HEK293 (cell line): Measurements from ENCODE around the gene SECISBP2L.
A peak's percentile ranks its signal among the peaks of the same experiment; 100 is the strongest.

Experiments used
- CTCF ChIA-PET: fragments of 350-600 bp; formaldehyde crosslinking; extraction: SDS; loops from one replicate; lab custom pipeline; 2021; ENCODE audit warnings: antibody characterized with exemption; lab: Yijun Ruan, JAX
- POLR2A ChIA-PET: fragments of 300-600 bp; formaldehyde crosslinking; extraction: SDS; loops from one replicate; lab custom pipeline; 2020; ENCODE audit warnings: antibody characterized with exemption, inconsistent platforms; lab: Yijun Ruan, JAX
- H3K27ac ChIP-seq: fragments of 200-500 bp; sonication (Bioruptor generic); 2 replicates; pipeline ENCODE4 v1.5.1; 2014; ENCODE audit warnings: low read depth, low read length, control low read depth, inconsistent platforms; ENCODE audit errors: extremely low read depth
- H3K36me3 ChIP-seq, 2 experiments: fragments of 200-500 bp in 1 of 2; sonication (Bioruptor generic) in 1 of 2; 1 replicate in 1 of 2; 2 replicates in 1 of 2; pipeline ENCODE4 v1.5.1; 2014 to 2017; ENCODE audit warnings: inconsistent platforms in 2 of 2, low read length in 2 of 2; ENCODE audit not compliant: control insufficient read depth in 2 of 2, insufficient read depth in 1 of 2
- H3K4me1 ChIP-seq: fragments of 200-500 bp; sonication (Bioruptor generic); 2 replicates; pipeline ENCODE4 v1.5.1; 2014; ENCODE audit warnings: mild to moderate bottlenecking, low read length, inconsistent platforms; ENCODE audit not compliant: control insufficient read depth, insufficient read depth
- H3K4me3 ChIP-seq: 2 replicates; pipeline ENCODE4 v1.5.1; 2011; ENCODE audit warnings: low read depth, mild to moderate bottlenecking, control low read depth, low read length, moderate library complexity
- H3K9me3 ChIP-seq: fragments of 200-500 bp; sonication (Bioruptor generic); 2 replicates; pipeline ENCODE4 v1.5.1; 2014; ENCODE audit warnings: low read depth, low read length, inconsistent platforms; ENCODE audit not compliant: control insufficient read depth, insufficient read depth
- PRDM1 ChIP-seq: fragments of 450-650 bp; formaldehyde crosslinking; IDR thresholded peaks from 2 replicates; pipeline ENCODE4; 2016; ENCODE audit warnings: missing biosample characterization, missing genetic modification characterization
- ZNF394 ChIP-seq: fragments of 450-650 bp; formaldehyde crosslinking; IDR thresholded peaks from 2 replicates; pipeline ENCODE4 v1.5.1; 2016; ENCODE audit warnings: missing biosample characterization, missing genetic modification characterization, mild to moderate bottlenecking, moderate library complexity, borderline replicate concordance
- ZNF571 ChIP-seq: fragments of 450-650 bp; formaldehyde crosslinking; IDR thresholded peaks from 2 replicates; pipeline ENCODE4 v1.5.0; 2017; ENCODE audit warnings: missing biosample characterization, missing genetic modification characterization
- ZNF626 ChIP-seq: fragments of 450-650 bp; sonication (Bioruptor Pico); formaldehyde crosslinking; IDR thresholded peaks from 2 replicates; pipeline ENCODE4 v1.5.1; 2018; ENCODE audit warnings: missing biosample characterization, missing genetic modification characterization, inconsistent platforms
- ZNF792 ChIP-seq: fragments of 450-650 bp; formaldehyde crosslinking; IDR thresholded peaks from 2 replicates; pipeline ENCODE4 v1.5.1; 2016; ENCODE audit warnings: missing biosample characterization, missing genetic modification characterization
- ZNF843 ChIP-seq: fragments of 450-650 bp; formaldehyde crosslinking; IDR thresholded peaks from 2 replicates; pipeline ENCODE4 v1.5.1; 2016; ENCODE audit warnings: missing biosample characterization, missing genetic modification characterization
- TF ChIP-seq, protein P1 (sequence below): fragments of 450-650 bp; formaldehyde crosslinking; conservative IDR thresholded peaks from 2 replicates; pipeline ENCODE4 v1.5.1; 2016; ENCODE audit warnings: low read depth, missing biosample characterization, missing genetic modification characterization
- TF ChIP-seq, protein P2 (sequence below): fragments of 450-650 bp; formaldehyde crosslinking; IDR thresholded peaks from 2 replicates; pipeline ENCODE4 v1.5.1; 2017; ENCODE audit warnings: missing biosample characterization, missing genetic modification characterization
- TF ChIP-seq, protein P3 (sequence below): sonication (generic); formaldehyde crosslinking; IDR thresholded peaks from 2 replicates; pipeline ENCODE4 v1.8.1; 2022; ENCODE audit warnings: mild to moderate bottlenecking, moderate library complexity, missing genetic modification reagents

Gene SECISBP2L

DNA sequence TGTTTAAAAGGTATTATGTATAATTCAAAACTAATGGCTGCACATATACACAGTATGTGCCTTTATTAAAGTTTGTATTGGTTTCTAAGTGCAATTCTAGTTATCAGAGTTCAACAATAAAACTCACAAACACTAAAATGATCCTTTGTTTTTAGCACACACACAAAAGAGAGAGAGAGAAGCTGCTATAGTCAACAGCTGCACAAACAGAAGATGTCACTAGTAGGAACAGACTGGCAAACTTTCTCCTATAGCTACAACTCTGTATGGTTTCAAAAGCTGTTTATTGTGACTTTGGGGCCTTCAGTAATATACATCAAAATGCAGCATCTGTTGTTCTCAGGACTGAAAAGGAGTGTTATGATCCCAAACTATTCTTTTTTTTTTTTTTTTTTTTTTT lies 6.1 kb downstream of the SECISBP2L start:
- H3K36me3 ChIP-seq: peaks cover 0 to 13% of the 10 kb centered on the region in 2 experiments; a peak in 2 of 3 replicates
- POLR2A ChIA-PET: no interaction called here
- H3K4me1 ChIP-seq: peaks cover 13% of the 10 kb centered on the region; the same call in 1 of the 2 replicates
- TF ChIP-seq ZNF626 (tag by site-specific recombination) (no peak), PRDM1 (tag by site-specific recombination) (0 out of 2 replicates have a peak, but pooled peaks have one; percentile 14)
- H3K4me3 ChIP-seq: no peak overlapping the region
- H3K9me3 ChIP-seq: no peaks in the 10 kb centered on the region
- CTCF ChIA-PET: interaction anchor here (0.6 kb wide), 1 partner anchor 105 kb away, joined by 3 read pairs; no protein-coding TSS in a partner anchor
- H3K27ac ChIP-seq: no peak overlapping the region

DNA sequence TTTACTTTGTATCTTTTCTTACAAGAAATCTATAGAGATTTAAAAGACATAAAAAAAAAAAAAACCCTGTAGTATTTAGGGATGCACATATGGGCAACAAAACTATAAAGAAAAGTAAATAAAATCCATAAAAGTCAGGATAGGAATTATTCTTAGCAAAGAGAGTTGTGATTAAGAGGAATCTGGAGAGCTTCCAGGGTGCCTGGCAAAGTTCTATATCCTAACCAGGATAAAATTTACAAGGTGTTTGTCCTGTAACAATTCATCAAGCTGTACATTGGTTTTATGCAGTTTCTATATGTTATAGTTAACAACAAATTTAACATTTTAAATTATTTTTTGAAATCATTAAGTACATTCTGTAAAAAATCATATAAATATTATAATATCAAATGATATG lies 7.9 kb downstream of the SECISBP2L start:
- no peaks in the 10 kb centered on the region for H3K9me3 ChIP-seq
- POLR2A ChIA-PET: no interaction called here
- TF ChIP-seq, protein P1, sequence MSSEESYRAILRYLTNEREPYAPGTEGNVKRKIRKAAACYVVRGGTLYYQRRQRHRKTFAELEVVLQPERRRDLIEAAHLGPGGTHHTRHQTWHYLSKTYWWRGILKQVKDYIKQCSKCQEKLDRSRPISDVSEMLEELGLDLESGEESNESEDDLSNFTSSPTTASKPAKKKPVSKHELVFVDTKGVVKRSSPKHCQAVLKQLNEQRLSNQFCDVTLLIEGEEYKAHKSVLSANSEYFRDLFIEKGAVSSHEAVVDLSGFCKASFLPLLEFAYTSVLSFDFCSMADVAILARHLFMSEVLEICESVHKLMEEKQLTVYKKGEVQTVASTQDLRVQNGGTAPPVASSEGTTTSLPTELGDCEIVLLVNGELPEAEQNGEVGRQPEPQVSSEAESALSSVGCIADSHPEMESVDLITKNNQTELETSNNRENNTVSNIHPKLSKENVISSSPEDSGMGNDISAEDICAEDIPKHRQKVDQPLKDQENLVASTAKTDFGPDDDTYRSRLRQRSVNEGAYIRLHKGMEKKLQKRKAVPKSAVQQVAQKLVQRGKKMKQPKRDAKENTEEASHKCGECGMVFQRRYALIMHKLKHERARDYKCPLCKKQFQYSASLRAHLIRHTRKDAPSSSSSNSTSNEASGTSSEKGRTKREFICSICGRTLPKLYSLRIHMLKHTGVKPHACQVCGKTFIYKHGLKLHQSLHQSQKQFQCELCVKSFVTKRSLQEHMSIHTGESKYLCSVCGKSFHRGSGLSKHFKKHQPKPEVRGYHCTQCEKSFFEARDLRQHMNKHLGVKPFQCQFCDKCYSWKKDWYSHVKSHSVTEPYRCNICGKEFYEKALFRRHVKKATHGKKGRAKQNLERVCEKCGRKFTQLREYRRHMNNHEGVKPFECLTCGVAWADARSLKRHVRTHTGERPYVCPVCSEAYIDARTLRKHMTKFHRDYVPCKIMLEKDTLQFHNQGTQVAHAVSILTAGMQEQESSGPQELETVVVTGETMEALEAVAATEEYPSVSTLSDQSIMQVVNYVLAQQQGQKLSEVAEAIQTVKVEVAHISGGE (tag by site-specific recombination): no peak
- TF ChIP-seq, protein P2, sequence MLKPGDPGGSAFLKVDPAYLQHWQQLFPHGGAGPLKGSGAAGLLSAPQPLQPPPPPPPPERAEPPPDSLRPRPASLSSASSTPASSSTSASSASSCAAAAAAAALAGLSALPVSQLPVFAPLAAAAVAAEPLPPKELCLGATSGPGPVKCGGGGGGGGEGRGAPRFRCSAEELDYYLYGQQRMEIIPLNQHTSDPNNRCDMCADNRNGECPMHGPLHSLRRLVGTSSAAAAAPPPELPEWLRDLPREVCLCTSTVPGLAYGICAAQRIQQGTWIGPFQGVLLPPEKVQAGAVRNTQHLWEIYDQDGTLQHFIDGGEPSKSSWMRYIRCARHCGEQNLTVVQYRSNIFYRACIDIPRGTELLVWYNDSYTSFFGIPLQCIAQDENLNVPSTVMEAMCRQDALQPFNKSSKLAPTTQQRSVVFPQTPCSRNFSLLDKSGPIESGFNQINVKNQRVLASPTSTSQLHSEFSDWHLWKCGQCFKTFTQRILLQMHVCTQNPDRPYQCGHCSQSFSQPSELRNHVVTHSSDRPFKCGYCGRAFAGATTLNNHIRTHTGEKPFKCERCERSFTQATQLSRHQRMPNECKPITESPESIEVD (tag by site-specific recombination): peak; percentile 38; the same call in 1 of the 2 replicates
- TF ChIP-seq, all 188 proteins: peak for 1
- H3K4me1 ChIP-seq: peaks cover 7% of the 10 kb centered on the region; the same call in 1 of the 2 replicates
- CTCF ChIA-PET: interaction anchor here (0.6 to 1.7 kb wide), 3 partner anchors 8 to 681 kb away, joined by 3 to 5 read pairs (median 4); partner anchors contain the start of gene SECISBP2L
- peaks cover 6 to 18% of the 10 kb centered on the region in 2 experiments for H3K36me3 ChIP-seq
- no peak overlapping the region for H3K4me3 ChIP-seq
- no peak overlapping the region for H3K27ac ChIP-seq

DNA sequence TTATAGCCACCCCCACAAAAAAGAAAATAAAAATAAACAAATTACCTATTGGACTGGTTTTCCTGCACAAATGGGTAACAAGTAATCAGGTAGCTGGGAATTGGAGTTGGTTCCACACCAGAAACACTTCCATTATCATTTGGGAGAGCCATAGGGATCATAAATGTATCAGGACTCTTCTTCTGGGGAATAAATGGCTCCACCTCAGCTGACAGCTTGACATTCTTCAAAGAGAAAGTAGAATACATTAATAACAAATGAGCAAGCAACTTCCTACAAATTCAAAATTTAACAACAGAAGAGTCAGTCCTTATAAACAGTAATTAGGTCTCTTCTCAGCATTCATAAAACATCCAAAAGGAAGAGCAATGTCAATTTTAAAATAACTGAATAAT lies 8.7 kb downstream of the SECISBP2L start:
- Histone ChIP-seq H3K4me3 (no peak overlapping the region), H3K36me3 (peaks cover 6 to 21% of the 10 kb centered on the region in 2 experiments), H3K4me1 (peaks cover 7% of the 10 kb centered on the region; the same call in 1 of the 2 replicates), H3K27ac (no peak overlapping the region), H3K9me3 (no peaks in the 10 kb centered on the region)
- ChIA-PET CTCF (interaction anchor here (0.6 to 1.7 kb wide), 3 partner anchors 9 to 680 kb away, joined by 3 to 5 read pairs (median 3); partner anchors contain the start of gene SECISBP2L), POLR2A (interaction anchor here (0.6 kb wide), 1 partner anchor 226 kb away, joined by 4 read pairs; the partner anchor contains the start of gene CEP152)
- TF ChIP-seq, protein P3, sequence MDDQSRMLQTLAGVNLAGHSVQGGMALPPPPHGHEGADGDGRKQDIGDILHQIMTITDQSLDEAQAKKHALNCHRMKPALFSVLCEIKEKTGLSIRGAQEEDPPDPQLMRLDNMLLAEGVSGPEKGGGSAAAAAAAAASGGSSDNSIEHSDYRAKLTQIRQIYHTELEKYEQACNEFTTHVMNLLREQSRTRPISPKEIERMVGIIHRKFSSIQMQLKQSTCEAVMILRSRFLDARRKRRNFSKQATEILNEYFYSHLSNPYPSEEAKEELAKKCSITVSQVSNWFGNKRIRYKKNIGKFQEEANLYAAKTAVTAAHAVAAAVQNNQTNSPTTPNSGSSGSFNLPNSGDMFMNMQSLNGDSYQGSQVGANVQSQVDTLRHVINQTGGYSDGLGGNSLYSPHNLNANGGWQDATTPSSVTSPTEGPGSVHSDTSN: no peak

DNA sequence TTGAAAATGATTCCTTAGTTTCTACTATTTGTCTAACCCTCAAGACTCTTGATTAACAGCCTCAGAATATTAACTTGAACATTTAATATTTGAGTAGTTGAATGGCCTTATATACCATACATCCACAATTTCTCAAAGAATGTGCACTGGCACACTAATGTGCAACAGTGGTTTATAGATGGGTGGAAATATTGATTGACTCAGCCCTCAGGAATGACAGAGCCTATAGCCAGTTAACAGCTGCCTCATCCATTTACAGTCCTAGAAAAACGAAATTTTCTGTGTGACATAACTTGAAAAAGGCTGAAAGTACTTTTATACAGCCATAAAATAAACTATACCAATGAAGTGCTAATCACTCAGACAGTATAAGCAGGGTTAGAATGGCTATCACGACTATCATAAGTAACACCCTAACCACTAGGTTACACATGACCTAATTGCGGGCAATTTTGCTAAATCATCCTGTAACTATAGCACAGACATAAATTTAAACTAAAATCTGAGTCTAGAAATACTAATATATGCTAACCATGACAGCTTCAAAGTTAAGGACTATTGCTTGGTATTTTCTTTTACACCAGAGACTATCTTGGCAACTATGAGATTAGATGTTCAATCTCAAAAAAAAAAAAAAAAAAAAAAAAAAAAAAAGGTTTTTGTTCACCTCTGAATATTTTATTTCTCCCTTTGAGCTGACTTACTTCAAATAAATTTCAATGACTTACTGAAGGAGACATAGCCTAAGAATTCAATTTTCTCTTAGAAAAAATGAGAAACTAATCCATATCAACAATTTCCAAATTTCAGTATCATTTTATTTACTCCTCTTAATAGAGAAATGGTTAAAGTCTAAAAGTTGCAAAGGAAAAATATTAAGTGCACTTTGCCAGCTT lies 9.3 kb downstream of the SECISBP2L start:
- Histone ChIP-seq H3K27ac (no peak overlapping the region), H3K9me3 (no peaks in the 10 kb centered on the region), H3K4me3 (no peak overlapping the region), H3K36me3 (peaks cover 6 to 21% of the 10 kb centered on the region in 2 experiments), H3K4me1 (peaks cover 7% of the 10 kb centered on the region; the same call in 1 of the 2 replicates)
- ChIA-PET POLR2A (interaction anchor here (0.6 kb wide), 1 partner anchor 226 kb away, joined by 4 read pairs; the partner anchor contains the start of gene CEP152), CTCF (interaction anchor here (0.6 to 1.7 kb wide), 3 partner anchors 9 to 679 kb away, joined by 3 to 5 read pairs (median 3); partner anchors contain the start of gene SECISBP2L)
- TF ChIP-seq ZNF394 (tag by site-specific recombination) (no peak), ZNF571 (tag by site-specific recombination) (no peak), ZNF843 (no peak), ZNF792 (no peak)
- TF ChIP-seq, protein P2 (tag by site-specific recombination): peak; percentile 45
- TF ChIP-seq, protein P1 (tag by site-specific recombination): no peak
